Measurements from ENCODE around the gene CPA3.
A peak's percentile ranks its signal among the peaks of the same experiment; 100 is the strongest.

CPA3 gene

DNA sequence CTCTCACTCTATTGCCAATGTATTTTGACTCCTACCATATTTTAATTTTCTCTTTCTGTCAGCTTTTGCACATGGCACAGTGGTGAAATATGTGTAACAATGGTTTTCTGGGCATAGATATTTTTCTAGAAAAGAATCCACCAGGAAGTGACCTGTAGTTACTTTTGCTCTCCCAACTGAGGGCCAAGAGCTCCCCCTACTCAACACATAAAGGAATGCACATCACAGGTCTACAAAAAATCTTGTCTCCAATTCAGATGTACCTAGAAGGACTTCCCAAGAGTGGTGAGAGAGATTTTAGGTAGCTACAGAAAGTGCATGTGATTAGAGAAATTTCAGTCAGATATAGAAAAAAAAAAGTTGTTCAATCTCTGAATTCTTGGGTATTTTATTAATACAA, 15.6 kb downstream of the CPA3 start:
- H3K4me1 ChIP-seq (ENCODE audit: insufficient read depth, poor library complexity, severe bottlenecking): no peaks in the 10 kb centered on the region
- H3K27me3 ChIP-seq (ENCODE audit: insufficient read depth, poor library complexity, severe bottlenecking): no peaks in the 10 kb centered on the region
- H3K9me3 ChIP-seq (ENCODE audit: severe bottlenecking): no peaks in the 10 kb centered on the region
- TF ChIP-seq, protein P1, sequence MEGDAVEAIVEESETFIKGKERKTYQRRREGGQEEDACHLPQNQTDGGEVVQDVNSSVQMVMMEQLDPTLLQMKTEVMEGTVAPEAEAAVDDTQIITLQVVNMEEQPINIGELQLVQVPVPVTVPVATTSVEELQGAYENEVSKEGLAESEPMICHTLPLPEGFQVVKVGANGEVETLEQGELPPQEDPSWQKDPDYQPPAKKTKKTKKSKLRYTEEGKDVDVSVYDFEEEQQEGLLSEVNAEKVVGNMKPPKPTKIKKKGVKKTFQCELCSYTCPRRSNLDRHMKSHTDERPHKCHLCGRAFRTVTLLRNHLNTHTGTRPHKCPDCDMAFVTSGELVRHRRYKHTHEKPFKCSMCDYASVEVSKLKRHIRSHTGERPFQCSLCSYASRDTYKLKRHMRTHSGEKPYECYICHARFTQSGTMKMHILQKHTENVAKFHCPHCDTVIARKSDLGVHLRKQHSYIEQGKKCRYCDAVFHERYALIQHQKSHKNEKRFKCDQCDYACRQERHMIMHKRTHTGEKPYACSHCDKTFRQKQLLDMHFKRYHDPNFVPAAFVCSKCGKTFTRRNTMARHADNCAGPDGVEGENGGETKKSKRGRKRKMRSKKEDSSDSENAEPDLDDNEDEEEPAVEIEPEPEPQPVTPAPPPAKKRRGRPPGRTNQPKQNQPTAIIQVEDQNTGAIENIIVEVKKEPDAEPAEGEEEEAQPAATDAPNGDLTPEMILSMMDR (IDR thresholded peaks at IDR 0.05; ENCODE audit: poor library complexity, severe bottlenecking): peak; percentile 26
- no peak overlapping the region for H3K27ac ChIP-seq (ENCODE audit: poor library complexity, severe bottlenecking)
- H3K4me3 ChIP-seq (ENCODE audit: severe bottlenecking): no peak overlapping the region
- DNase-seq (ENCODE audit: low spot score) (no peak), ATAC-seq (ENCODE audit: low read depth) (no peak)
- H3K36me3 ChIP-seq (ENCODE audit: low read depth): no peaks in the 10 kb centered on the region

DNA sequence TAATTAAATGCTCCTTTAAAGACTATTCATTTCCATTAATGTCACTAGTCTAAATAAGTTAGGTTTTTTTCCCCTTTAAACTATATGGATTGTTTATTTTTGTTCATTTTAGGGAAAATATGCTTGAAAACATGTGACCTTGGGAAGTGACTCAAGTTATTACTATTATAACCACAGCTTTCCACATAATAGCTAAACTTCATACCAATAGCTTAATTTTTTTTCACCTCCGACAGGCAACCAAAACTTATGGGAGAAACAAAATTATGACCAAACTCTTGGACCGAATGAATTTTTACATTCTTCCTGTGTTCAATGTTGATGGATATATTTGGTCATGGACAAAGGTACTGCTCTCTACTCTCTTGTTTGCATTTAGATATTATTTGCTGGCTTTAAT, 16.2 kb downstream of the CPA3 start:
- Histone ChIP-seq H3K4me1 (ENCODE audit: insufficient read depth, poor library complexity, severe bottlenecking) (no peaks in the 10 kb centered on the region), H3K9me3 (ENCODE audit: severe bottlenecking) (no peaks in the 10 kb centered on the region), H3K27ac (ENCODE audit: poor library complexity, severe bottlenecking) (no peak overlapping the region), H3K36me3 (ENCODE audit: low read depth) (no peaks in the 10 kb centered on the region), H3K4me3 (ENCODE audit: severe bottlenecking) (no peak overlapping the region), H3K27me3 (ENCODE audit: insufficient read depth, poor library complexity, severe bottlenecking) (no peaks in the 10 kb centered on the region)
- ATAC-seq (ENCODE audit: low read depth) (no peak), DNase-seq (ENCODE audit: low spot score) (no peak)
- TF ChIP-seq, protein P1 (IDR thresholded peaks at IDR 0.05; ENCODE audit: poor library complexity, severe bottlenecking): no peak

DNA sequence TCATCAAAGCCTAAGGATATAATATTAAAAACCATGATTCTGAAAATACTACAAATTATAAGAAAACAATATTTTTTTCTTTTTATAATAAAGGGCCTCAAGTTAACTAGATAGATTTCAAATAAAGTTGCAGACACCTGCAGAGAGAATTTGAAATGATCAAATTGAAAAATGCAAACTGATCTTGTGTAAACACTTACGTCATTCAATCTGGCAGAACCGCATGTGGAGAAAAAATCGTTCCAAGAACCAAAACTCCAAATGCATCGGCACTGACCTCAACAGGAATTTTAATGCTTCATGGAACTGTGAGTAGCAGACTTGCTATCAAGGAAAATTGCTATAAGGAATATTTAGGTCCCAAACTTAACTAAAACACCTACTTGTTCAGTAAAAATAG, 17.2 kb downstream of the CPA3 start:
- ATAC-seq (ENCODE audit: low read depth) (no peak), DNase-seq (ENCODE audit: low spot score) (no peak)
- Histone ChIP-seq H3K4me3 (ENCODE audit: severe bottlenecking) (no peak overlapping the region), H3K27me3 (ENCODE audit: insufficient read depth, poor library complexity, severe bottlenecking) (no peaks in the 10 kb centered on the region), H3K27ac (ENCODE audit: poor library complexity, severe bottlenecking) (no peak overlapping the region), H3K36me3 (ENCODE audit: low read depth) (no peaks in the 10 kb centered on the region), H3K4me1 (ENCODE audit: insufficient read depth, poor library complexity, severe bottlenecking) (no peaks in the 10 kb centered on the region), H3K9me3 (ENCODE audit: severe bottlenecking) (no peaks in the 10 kb centered on the region)
- TF ChIP-seq, protein P1 (IDR thresholded peaks at IDR 0.05; ENCODE audit: poor library complexity, severe bottlenecking): no peak

DNA sequence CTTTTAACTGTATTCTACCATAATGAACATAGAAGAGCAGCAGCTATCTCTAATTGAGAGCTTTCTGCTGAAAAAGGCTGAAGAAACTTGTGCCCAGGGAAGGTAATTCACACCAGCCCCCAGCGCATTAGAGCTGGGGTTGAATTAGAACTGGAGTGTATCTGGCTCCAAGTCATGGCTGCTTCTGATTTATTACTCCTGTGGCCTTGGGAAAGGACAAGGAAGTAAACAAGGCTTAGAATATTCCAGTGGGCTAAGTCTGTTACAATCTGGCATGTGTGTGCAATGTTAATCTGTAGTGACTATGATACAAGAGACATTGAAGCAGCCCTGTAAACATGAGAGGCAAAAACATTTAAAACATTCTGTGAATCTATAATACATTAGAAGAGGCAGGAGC, 18.1 kb downstream of the CPA3 start:
- TF ChIP-seq, protein P1 (IDR thresholded peaks at IDR 0.05; ENCODE audit: poor library complexity, severe bottlenecking): no peak
- H3K36me3 ChIP-seq (ENCODE audit: low read depth): no peaks in the 10 kb centered on the region

DNA sequence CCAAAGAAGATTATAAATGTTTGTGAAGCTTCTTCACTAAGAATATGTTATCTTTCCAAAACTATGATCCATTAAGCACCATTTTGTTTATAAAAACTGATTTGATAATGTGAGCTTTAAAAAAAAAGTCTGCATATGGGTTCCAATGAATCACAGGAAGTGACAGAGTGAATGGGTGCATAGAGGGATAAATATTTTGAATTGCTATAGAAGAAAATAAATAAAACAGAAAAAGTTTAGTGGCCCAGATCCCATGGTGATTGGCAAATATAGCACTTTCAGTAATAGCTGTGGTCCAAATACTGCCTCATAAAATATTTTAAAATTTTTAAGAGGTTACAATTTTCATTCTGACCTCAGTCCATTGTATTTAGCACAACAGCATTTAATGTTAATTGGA, 19.2 kb downstream of the CPA3 start:
- DNase-seq (ENCODE audit: low spot score): no peak
- Histone ChIP-seq H3K27me3 (ENCODE audit: insufficient read depth, poor library complexity, severe bottlenecking) (no peaks in the 10 kb centered on the region), H3K4me3 (ENCODE audit: severe bottlenecking) (no peak overlapping the region), H3K36me3 (ENCODE audit: low read depth) (no peaks in the 10 kb centered on the region), H3K9me3 (ENCODE audit: severe bottlenecking) (no peaks in the 10 kb centered on the region), H3K27ac (ENCODE audit: poor library complexity, severe bottlenecking) (no peak overlapping the region), H3K4me1 (ENCODE audit: insufficient read depth, poor library complexity, severe bottlenecking) (no peaks in the 10 kb centered on the region)
- no peak for ATAC-seq (ENCODE audit: low read depth)
- TF ChIP-seq, protein P1 (IDR thresholded peaks at IDR 0.05; ENCODE audit: poor library complexity, severe bottlenecking): no peak

More for the DNA sequence above, 18.1 kb downstream of the CPA3 start:
- no peaks in the 10 kb centered on the region for H3K4me1 ChIP-seq (ENCODE audit: insufficient read depth, poor library complexity, severe bottlenecking)
- H3K27me3 ChIP-seq (ENCODE audit: insufficient read depth, poor library complexity, severe bottlenecking): no peaks in the 10 kb centered on the region
- H3K9me3 ChIP-seq (ENCODE audit: severe bottlenecking): no peaks in the 10 kb centered on the region
- no peak for DNase-seq (ENCODE audit: low spot score)
- H3K27ac ChIP-seq (ENCODE audit: poor library complexity, severe bottlenecking): no peak overlapping the region
- ATAC-seq (ENCODE audit: low read depth): no peak
- H3K4me3 ChIP-seq (ENCODE audit: severe bottlenecking): no peak overlapping the region

All from RWPE2 (cell line).